ENCODE data around the gene JPH2.
"Not testable (repeated sequence)": the region's sequence is repeated elsewhere in the genome, so short reads cannot be mapped to it uniquely, and the experiment has no call there.

JPH2 gene

DNA sequence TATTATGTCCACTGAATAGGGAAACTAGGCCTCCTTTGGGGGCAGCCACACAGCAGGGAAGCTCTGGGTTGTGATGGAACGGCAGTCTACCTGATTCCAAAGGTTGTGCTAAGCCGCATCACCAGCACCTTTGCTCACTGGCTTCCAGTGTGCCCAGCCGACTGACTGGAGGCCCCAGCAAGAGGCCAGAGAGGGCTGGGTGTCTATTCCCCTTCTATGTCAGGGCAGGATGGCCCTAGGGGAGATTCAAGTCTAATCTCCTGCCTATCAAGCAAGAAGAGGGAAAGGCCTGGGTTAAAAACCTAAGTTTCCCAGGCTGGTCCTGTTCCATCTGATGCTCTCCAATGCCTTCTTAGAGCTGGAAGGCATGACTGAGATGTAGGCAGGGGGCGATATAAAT, 53.6 kb downstream of the JPH2 start:
- peaks cover 13% of the 10 kb centered on the region for H3K4me1 ChIP-seq (ENCODE audit: control insufficient read depth, insufficient read depth, low read length)
- H3K9me3 ChIP-seq (replicated peaks; ENCODE audit: low read length): no peaks in the 10 kb centered on the region
- no peaks in the 10 kb centered on the region for H3K36me3 ChIP-seq (ENCODE audit: insufficient read depth, low read length)
- H3K4me2 ChIP-seq (ENCODE audit: low read length): no peak overlapping the region
- H3K9ac ChIP-seq (ENCODE audit: low read depth, low read length): no peak overlapping the region
- peaks cover 8% of the 10 kb centered on the region for H3K27me3 ChIP-seq (ENCODE audit: control insufficient read depth, insufficient read depth, low read length)
- no peak overlapping the region for H3K4me3 ChIP-seq (ENCODE audit: low read length)

DNA sequence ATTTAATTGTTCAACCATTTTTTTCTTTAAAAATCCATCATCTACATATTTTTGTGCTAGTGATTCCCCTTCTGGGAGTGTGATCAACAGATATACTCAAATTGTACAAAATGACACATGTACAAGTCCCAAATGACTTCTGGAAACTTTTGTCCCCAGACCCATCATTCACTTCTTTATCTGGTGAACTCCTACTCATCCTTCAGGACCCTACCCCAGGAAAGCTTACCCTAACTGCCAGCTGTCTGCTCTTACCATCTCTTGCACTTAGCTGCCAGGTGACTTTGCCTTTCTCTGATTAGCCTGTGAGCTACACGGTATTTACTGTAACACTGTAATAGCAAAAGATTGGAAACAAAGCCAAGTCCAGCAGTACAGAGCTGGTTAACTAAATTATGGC, 55.3 kb downstream of the JPH2 start:
- peaks cover 5% of the 10 kb centered on the region for H3K4me1 ChIP-seq (ENCODE audit: control insufficient read depth, insufficient read depth, low read length)

DNA sequence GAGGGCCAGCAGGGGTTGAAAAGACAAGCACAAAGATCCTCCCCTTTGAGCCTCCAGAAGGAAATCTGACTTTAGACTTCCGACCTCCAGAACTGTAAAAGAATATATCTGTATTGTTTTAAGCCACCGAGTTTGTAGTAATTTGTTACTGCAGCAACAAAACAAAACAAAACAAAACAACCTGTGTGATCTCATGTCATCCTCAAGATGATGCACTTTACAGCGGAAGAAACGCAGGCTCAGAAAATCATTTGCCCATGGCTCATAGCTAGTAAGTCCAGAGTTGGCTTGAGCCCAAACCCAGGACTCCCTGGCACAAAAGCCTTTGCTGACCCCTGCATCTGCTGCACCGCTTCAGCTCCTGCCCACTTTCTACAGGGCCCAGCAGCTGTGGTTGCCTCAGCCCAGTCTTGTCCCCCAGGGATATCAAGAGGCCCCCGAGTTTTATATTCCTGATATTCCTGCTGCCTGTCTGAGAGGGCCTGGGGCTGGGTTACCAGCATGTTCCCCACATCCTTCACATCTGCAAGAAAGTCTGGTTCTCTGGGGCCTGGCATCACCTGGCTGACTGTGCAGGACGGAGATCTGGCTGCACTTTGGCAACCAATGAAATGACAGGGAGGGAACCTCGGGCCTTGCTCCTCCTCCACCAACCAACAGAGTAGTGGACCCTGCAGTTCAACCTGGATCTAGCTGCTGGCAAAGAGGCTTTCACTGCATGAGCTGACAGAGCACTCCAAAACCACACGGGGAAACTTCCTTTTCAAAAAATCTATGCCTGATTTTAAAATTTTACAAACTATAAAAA, 56.9 kb downstream of the JPH2 start:
- H3K27me3 ChIP-seq (ENCODE audit: control insufficient read depth, insufficient read depth, low read length): peaks cover 3% of the 10 kb centered on the region
- H3K9ac ChIP-seq (ENCODE audit: low read depth, low read length): no peak overlapping the region
- no peaks in the 10 kb centered on the region for H3K9me3 ChIP-seq (replicated peaks; ENCODE audit: low read length)
- H3K4me3 ChIP-seq (ENCODE audit: low read length): no peak overlapping the region
- H3K4me2 ChIP-seq (ENCODE audit: low read length): no peak overlapping the region
- H3K36me3 ChIP-seq (ENCODE audit: insufficient read depth, low read length): no peaks in the 10 kb centered on the region
- H3K4me1 ChIP-seq (ENCODE audit: control insufficient read depth, insufficient read depth, low read length): peaks cover 3% of the 10 kb centered on the region

More for the DNA sequence above, 55.3 kb downstream of the JPH2 start:
- Histone ChIP-seq H3K27me3 (ENCODE audit: control insufficient read depth, insufficient read depth, low read length) (peaks cover 3% of the 10 kb centered on the region), H3K9me3 (replicated peaks; ENCODE audit: low read length) (no peaks in the 10 kb centered on the region), H3K9ac (ENCODE audit: low read depth, low read length) (no peak overlapping the region), H3K4me3 (ENCODE audit: low read length) (no peak overlapping the region), H3K4me2 (ENCODE audit: low read length) (no peak overlapping the region), H3K36me3 (ENCODE audit: insufficient read depth, low read length) (no peaks in the 10 kb centered on the region)

DNA sequence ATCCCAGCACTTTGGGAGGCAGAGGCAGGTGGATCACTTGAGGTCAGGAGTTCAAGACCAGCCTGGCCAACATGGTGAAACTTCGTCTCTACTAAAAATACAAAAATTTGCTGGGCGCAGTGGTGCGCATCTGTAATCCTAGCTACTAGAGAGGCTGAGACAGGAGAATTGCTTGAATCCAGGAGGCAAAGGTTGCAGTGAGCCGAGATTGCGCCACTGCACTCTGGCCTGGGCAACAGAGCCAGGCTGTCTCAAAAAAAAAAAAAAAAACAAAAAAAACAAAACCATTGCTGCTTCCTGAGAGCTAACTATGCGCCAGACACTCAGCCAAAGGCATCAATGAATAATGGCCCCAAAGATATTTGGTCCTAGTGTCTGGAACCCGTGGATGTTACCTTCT, 57.7 kb downstream of the JPH2 start:
- H3K9ac ChIP-seq (ENCODE audit: low read depth, low read length); H3K4me3 ChIP-seq (ENCODE audit: low read length); H3K9me3 ChIP-seq (replicated peaks; ENCODE audit: low read length); H3K27me3 ChIP-seq (ENCODE audit: control insufficient read depth, insufficient read depth, low read length); H3K36me3 ChIP-seq (ENCODE audit: insufficient read depth, low read length); H3K4me1 ChIP-seq (ENCODE audit: control insufficient read depth, insufficient read depth, low read length); H3K4me2 ChIP-seq (ENCODE audit: low read length): not testable (repeated sequence)

DNA sequence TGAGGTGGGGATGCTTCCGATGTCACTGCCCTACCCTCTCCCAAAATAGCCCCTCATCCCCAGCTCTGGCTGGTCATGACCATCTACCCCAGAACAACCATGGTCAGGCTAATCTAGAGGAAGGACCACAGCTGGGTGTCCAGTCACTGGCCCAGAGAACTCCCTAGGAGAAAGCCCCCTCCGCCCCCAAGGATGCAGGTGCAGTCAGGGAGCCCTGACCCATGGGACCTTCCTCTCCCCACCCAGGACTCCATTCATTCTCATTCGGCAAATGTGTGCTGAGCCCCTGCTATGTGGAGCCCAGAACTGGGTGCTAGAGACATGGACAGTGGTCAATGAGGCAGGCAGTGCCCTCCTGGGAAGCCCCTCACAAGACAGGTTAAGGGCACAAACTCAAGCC, 60.5 kb downstream of the JPH2 start:
- Histone ChIP-seq H3K4me2 (ENCODE audit: low read length) (no peak overlapping the region), H3K4me3 (ENCODE audit: low read length) (no peak overlapping the region), H3K9ac (ENCODE audit: low read depth, low read length) (no peak overlapping the region), H3K9me3 (replicated peaks; ENCODE audit: low read length) (no peaks in the 10 kb centered on the region), H3K36me3 (ENCODE audit: insufficient read depth, low read length) (no peaks in the 10 kb centered on the region), H3K4me1 (ENCODE audit: control insufficient read depth, insufficient read depth, low read length) (peaks cover 3% of the 10 kb centered on the region), H3K27me3 (ENCODE audit: control insufficient read depth, insufficient read depth, low read length) (peaks cover 3% of the 10 kb centered on the region)

DNA sequence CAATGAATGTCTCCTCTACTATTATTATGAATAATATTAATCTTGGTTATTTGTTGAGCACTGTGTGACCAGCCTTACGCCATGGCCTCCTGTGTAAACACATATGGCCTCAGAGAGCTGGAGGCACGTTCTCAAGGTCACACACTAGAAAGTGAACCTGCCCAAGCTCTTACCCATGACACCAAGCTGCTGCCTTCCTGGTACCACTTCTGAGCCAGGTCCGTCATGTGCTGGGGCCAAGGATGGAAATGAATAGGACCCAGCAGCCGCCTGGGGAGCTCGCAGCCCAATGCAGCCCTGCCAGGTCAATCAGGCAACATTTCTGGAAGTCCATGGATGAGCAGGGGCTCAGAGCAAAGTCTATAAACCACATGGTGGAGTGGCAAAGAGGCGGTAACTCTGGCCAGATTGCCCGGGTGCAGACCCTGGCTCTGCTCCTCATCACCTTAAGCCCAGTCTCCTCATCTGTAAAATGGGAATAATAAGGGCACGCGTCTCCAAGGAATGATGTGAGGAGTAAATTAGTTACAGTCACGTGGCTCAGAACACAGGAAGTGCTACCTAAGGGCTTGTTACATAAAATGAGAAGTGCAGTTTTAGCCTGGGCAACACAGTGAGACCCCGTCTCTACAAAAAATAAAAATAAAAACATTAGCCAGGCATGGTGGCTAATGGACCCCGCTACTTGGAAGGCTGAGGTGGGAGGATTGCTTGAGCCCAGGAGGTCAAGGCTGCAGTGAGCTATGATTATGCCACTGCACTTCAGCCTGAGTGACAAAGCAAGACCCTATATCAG, 61.5 kb downstream of the JPH2 start:
- Histone ChIP-seq H3K4me3 (ENCODE audit: low read length) (no peak overlapping the region), H3K9ac (ENCODE audit: low read depth, low read length) (no peak overlapping the region), H3K4me1 (ENCODE audit: control insufficient read depth, insufficient read depth, low read length) (peaks cover 3% of the 10 kb centered on the region), H3K9me3 (replicated peaks; ENCODE audit: low read length) (no peaks in the 10 kb centered on the region), H3K36me3 (ENCODE audit: insufficient read depth, low read length) (no peaks in the 10 kb centered on the region), H3K27me3 (ENCODE audit: control insufficient read depth, insufficient read depth, low read length) (no peaks in the 10 kb centered on the region), H3K4me2 (ENCODE audit: low read length) (no peak overlapping the region)

GRCh38 chr20:44123874-44124535, 63.0 kb downstream of the JPH2 start:
- no peaks in the 10 kb centered on the region for H3K9me3 ChIP-seq (replicated peaks; ENCODE audit: low read length)
- H3K36me3 ChIP-seq (ENCODE audit: insufficient read depth, low read length): no peaks in the 10 kb centered on the region
- no peak overlapping the region for H3K4me2 ChIP-seq (ENCODE audit: low read length)
- H3K27me3 ChIP-seq (ENCODE audit: control insufficient read depth, insufficient read depth, low read length): no peaks in the 10 kb centered on the region
- H3K4me3 ChIP-seq (ENCODE audit: low read length): no peak overlapping the region
- H3K4me1 ChIP-seq (ENCODE audit: control insufficient read depth, insufficient read depth, low read length): no peaks in the 10 kb centered on the region
- H3K9ac ChIP-seq (ENCODE audit: low read depth, low read length): no peak overlapping the region

DNA sequence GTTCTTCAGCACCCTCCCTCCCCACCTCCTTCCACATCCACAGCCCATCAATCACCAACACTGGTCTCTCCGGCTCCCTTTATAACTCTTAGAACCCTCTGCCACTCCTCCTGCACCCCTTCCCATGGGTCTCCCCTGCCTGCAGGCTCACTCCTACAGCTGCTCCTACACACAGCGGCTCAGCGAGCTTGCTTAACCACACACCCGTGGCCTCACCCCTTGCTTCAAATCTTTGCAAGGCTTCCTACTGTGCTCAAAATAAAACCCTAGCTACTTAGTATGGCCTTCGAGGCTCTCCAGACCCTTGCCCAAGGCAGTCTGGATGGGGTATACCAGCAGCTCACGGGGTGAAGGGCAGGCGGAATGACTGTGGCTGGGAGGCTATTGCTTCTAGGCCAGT, 63.7 kb downstream of the JPH2 start:
- no peak overlapping the region for H3K4me2 ChIP-seq (ENCODE audit: low read length)
- H3K9ac ChIP-seq (ENCODE audit: low read depth, low read length): no peak overlapping the region
- H3K4me3 ChIP-seq (ENCODE audit: low read length): no peak overlapping the region
- H3K4me1 ChIP-seq (ENCODE audit: control insufficient read depth, insufficient read depth, low read length): no peaks in the 10 kb centered on the region
- no peaks in the 10 kb centered on the region for H3K27me3 ChIP-seq (ENCODE audit: control insufficient read depth, insufficient read depth, low read length)
- no peaks in the 10 kb centered on the region for H3K36me3 ChIP-seq (ENCODE audit: insufficient read depth, low read length)
- no peaks in the 10 kb centered on the region for H3K9me3 ChIP-seq (replicated peaks; ENCODE audit: low read length)

GRCh38 chr20:44120676-44121425, 66.1 kb downstream of the JPH2 start:
- H3K9ac ChIP-seq (ENCODE audit: low read depth, low read length): no peak overlapping the region
- H3K9me3 ChIP-seq (replicated peaks; ENCODE audit: low read length): no peaks in the 10 kb centered on the region
- no peak overlapping the region for H3K4me3 ChIP-seq (ENCODE audit: low read length)
- H3K4me2 ChIP-seq (ENCODE audit: low read length): no peak overlapping the region
- no peaks in the 10 kb centered on the region for H3K4me1 ChIP-seq (ENCODE audit: control insufficient read depth, insufficient read depth, low read length)
- H3K36me3 ChIP-seq (ENCODE audit: insufficient read depth, low read length): no peaks in the 10 kb centered on the region
- no peaks in the 10 kb centered on the region for H3K27me3 ChIP-seq (ENCODE audit: control insufficient read depth, insufficient read depth, low read length)

- Histone ChIP-seq H3K27me3 (ENCODE audit: control insufficient read depth, insufficient read depth, low read length) (no peaks in the 10 kb centered on the region), H3K9ac (ENCODE audit: low read depth, low read length) (no peak overlapping the region), H3K4me2 (ENCODE audit: low read length) (no peak overlapping the region), H3K36me3 (ENCODE audit: insufficient read depth, low read length) (no peaks in the 10 kb centered on the region), H3K4me3 (ENCODE audit: low read length) (no peak overlapping the region), H3K4me1 (ENCODE audit: control insufficient read depth, insufficient read depth, low read length) (no peaks in the 10 kb centered on the region), H3K9me3 (replicated peaks; ENCODE audit: low read length) (no peaks in the 10 kb centered on the region)
These were observed 68.6 kb downstream of the JPH2 start for GRCh38 chr20:44118185-44119033.
